Tibial nerve (tissue), 3 donors: Measurements from ENCODE around the gene CD3G.

Experiments
- CTCF ChIP-seq, 5 experiments: fragments of 200-600 bp in 3 of 5; fragments of 450-650 bp in 2 of 5; sonication (generic) in 3 of 5; IDR thresholded peaks; one replicate each; pipeline ENCODE4 v1.5.1; 2016 to 2019; ENCODE audit warnings: antibody characterized with exemption in 5 of 5, mild to moderate bottlenecking in 3 of 5, moderate library complexity in 2 of 5
- POLR2A ChIP-seq, 2 donors: fragments of 450-650 bp; IDR thresholded peaks; one replicate each; pipeline ENCODE4 v1.6.1; 2017; ENCODE audit warnings: antibody characterized with exemption in 2 of 2, mild to moderate bottlenecking in 2 of 2, moderate library complexity in 2 of 2

- TF ChIP-seq CTCF (IDR thresholded peaks at IDR 0.05) (no peak), POLR2A (IDR thresholded peaks at IDR 0.05) (no peak)
These were observed 54.8 kb downstream of the CD3G start for GRCh38 chr11:118398791-118399559.
